GM12875 (cell line): Measurements from ENCODE around the gene COTL1.

Experiments used
- H3K4me3 ChIP-seq: one replicate; pipeline ENCODE4 v1.5.1; 2011; ENCODE audit warnings: low read depth, low read length, control low read depth
- TF ChIP-seq, protein P1 (sequence below): IDR thresholded peaks from 2 replicates; pipeline ENCODE4 v1.5.1; 2011; ENCODE audit warnings: low read depth, mild to moderate bottlenecking, control low read depth, inconsistent platforms, low read length, moderate library complexity, borderline replicate concordance; ENCODE audit not compliant: insufficient read depth

COTL1 gene

DNA sequence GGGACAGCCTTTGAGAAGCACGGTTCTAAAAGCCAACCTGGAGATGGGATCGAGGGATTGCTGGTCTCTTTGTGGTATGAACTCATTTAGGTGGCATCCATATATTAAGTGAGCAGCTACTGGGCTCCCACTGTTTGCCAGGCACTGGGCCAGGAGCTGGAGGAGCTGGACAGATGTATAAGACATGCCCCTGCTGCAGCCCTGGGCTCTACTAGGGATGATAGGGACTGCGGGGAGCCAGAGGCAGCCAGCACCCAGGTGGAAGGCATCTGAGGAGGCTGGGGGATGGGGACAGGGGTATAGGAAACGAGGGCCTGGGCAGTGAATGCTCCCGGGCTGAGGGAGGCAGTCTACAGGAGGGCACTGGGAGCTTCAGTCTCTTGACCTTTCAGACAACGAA is 60.4 kb downstream of the COTL1 start:
- TF ChIP-seq, protein P1, sequence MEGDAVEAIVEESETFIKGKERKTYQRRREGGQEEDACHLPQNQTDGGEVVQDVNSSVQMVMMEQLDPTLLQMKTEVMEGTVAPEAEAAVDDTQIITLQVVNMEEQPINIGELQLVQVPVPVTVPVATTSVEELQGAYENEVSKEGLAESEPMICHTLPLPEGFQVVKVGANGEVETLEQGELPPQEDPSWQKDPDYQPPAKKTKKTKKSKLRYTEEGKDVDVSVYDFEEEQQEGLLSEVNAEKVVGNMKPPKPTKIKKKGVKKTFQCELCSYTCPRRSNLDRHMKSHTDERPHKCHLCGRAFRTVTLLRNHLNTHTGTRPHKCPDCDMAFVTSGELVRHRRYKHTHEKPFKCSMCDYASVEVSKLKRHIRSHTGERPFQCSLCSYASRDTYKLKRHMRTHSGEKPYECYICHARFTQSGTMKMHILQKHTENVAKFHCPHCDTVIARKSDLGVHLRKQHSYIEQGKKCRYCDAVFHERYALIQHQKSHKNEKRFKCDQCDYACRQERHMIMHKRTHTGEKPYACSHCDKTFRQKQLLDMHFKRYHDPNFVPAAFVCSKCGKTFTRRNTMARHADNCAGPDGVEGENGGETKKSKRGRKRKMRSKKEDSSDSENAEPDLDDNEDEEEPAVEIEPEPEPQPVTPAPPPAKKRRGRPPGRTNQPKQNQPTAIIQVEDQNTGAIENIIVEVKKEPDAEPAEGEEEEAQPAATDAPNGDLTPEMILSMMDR = no peak
- H3K4me3 ChIP-seq = no peak overlapping the region

DNA sequence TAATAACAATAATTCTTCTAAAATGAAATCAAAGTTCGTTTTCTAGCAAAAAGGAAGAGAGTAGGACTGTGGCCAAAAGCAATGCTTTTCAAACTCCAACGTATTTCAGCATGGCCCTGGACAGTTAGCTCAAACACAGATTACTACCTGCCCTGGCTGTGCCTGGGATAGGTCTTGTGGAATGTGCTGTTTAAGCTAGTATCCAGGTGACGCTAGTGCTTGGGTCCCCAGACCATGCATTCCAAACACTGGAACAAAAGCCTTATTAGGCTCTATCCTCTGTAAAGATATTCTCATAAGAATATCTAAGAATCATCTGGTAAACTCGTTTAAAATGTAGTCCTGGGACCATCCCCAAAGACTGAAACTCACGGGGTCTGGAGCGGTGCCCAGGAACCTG is 60.8 kb downstream of the COTL1 start:
- H3K4me3 ChIP-seq = no peak overlapping the region
- TF ChIP-seq, protein P1 = no peak

DNA sequence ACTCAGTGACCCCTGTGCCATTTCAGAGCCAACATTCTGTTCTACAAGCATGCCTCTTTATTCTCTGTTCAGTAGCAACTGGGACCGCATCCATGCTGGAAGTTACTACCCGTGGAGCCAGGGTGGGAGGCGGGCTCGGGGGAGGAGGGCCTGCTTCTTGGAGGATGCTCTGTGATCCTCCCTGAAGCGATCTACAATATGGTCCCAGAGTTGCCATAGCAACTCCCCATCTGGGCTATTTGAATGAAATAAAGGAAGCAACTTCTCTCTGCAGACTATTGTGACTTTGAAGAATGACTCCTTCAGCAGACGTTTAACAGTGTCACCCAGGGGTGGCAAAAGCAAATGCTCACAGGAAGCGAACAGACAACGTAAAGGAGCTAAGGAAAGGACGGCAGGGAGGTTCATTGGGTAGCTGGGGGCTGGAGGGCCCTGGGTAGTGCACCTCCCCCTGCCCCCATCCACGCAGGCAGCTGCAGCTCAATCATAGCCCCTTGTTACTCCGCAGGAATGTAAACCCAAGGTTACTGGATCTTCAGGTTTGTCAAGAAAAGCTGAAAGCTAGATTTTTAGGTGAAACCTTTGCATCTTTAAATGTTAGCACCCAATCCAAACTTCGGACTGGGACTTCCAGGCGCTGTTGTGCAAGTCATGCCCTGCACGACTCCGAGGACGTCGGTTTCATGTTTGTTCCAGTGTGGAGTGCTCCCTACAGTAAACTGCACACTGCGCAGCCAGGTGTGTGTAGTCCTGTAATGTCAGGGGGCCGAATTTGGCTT is 62.3 kb downstream of the COTL1 start:
- TF ChIP-seq, protein P1 = no peak
- H3K4me3 ChIP-seq = no peak overlapping the region

DNA sequence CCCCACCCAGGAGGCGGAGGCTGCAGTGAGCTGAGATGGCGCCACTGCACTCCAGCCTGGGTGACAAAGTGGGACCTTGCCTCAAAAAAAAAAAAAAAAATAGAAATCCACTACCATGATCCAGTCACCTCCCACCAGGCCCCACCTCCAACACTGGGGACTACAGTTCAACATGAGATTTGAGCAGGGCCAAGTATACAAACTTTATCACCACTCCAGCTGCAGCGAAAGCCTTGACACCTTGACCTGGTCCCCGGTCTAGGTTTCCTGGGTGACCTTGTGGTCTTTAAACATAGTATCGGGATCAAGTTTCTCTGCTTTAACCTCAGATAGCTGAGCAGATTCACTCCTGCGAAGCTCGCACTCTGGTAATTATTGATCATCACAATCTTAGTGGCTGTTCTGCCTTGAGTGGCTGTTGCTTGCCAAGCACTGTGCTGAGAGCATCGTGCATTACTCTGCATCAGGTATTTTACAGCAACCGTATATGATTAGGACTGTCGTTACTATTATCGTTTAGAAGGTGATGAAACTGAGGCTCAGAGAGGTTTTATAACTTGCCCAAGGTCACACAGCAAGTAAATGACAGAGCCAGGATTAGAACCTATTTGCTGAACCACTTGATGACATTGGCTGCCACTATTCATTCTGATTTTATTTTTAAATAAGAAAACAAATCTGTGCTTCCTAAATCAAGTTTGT is 63.1 kb downstream of the COTL1 start:
- no peak overlapping the region for H3K4me3 ChIP-seq
- TF ChIP-seq, protein P1 = no peak

GRCh38 chr16:84553873-84554399 is 63.9 kb downstream of the COTL1 start:
- H3K4me3 ChIP-seq = no peak overlapping the region
- TF ChIP-seq, protein P1 = no peak

DNA sequence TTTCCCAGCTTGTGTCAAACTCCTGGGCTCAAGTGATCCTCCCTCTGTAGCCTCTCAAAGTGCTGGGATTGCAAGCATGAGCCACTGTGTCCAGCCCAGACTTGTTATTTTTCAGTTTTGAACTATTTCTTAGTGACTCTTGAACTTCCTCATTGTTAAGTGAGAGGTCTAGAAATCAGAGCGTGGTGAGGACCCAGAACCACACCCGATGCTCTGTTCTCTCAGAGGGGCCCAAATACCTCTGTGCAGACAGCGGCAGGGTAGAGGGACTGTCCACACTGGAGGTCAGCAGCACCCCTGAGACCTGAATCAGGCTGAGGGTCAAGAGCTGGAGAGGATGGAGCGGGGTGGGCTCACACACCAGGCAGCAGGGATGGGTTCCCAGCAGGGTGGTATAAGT is 65.7 kb downstream of the COTL1 start:
- TF ChIP-seq, protein P1 = no peak
- no peak overlapping the region for H3K4me3 ChIP-seq

GRCh38 chr16:84550096-84550495 is 67.8 kb downstream of the COTL1 start:
- no peak overlapping the region for H3K4me3 ChIP-seq
- TF ChIP-seq, protein P1 = no peak
